GM19239 (cell line): ENCODE data around the gene LRPAP1.
"Not testable (repeated sequence)": the region's sequence is repeated elsewhere in the genome, so short reads cannot be mapped to it uniquely, and the experiment has no call there.

ENCODE experiments used
- DNase-seq: peaks from one replicate; pipeline ENCODE4 v3.0.0; 2011; ENCODE audit warnings: low spot score; ENCODE audit not compliant: insufficient read length
- FAIRE-seq: peaks from 2 replicates; lab custom pipeline; 2011; peaks lifted over from hg19 to GRCh38; lab: Jason Lieb, UNC

The LRPAP1 gene

DNA sequence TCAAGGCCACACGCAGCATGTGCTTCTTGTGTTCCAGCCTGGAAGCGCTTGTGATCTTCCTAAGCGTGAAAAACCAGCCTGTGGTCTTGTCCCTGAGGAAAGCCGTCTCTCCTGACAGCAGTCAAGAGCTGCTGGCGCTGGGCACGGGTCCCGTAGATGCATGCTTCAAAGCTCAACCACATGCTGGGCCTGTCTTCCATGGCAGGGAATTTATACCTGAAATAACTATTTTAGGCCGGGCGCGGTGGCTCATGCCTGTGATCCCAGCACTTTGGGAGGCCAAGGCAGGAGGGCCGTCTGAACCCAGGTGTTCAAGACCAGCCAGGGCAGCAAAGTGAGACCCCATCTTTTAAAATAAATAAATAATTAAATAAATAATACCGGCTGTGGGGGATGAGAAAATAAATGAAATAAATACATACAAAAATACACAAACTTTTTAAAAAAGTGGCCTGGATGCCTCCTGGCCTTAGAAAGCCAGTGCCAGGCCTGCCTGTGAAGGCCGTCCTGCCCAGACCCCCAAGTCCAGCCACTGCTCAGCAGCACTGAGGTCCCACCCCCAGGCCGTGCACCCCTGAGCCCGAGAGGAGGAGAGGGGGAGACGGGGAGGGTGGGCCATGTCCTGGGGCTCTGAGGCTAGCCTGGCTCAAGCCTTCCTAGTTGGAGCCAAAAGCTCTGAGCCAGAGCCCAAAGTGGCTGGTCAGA, 10.4 kb downstream of the LRPAP1 start:
- FAIRE-seq (no peak), DNase-seq (no peak)

GRCh38 chr4:3520796-3521600, 11.2 kb downstream of the LRPAP1 start:
- no peak for FAIRE-seq
- DNase-seq: no peak

GRCh38 chr4:3520276-3520675, 11.9 kb downstream of the LRPAP1 start:
- DNase-seq: no peak
- no peak for FAIRE-seq

GRCh38 chr4:3519468-3520264, 12.6 kb downstream of the LRPAP1 start:
- DNase-seq (no peak), FAIRE-seq (no peak)

- FAIRE-seq: no peak
- no peak for DNase-seq
Observed at GRCh38 chr4:3518941-3519340, 13.3 kb downstream of the LRPAP1 start.

GRCh38 chr4:3518511-3518880, 13.7 kb downstream of the LRPAP1 start:
- no peak for DNase-seq
- no peak for FAIRE-seq

DNA sequence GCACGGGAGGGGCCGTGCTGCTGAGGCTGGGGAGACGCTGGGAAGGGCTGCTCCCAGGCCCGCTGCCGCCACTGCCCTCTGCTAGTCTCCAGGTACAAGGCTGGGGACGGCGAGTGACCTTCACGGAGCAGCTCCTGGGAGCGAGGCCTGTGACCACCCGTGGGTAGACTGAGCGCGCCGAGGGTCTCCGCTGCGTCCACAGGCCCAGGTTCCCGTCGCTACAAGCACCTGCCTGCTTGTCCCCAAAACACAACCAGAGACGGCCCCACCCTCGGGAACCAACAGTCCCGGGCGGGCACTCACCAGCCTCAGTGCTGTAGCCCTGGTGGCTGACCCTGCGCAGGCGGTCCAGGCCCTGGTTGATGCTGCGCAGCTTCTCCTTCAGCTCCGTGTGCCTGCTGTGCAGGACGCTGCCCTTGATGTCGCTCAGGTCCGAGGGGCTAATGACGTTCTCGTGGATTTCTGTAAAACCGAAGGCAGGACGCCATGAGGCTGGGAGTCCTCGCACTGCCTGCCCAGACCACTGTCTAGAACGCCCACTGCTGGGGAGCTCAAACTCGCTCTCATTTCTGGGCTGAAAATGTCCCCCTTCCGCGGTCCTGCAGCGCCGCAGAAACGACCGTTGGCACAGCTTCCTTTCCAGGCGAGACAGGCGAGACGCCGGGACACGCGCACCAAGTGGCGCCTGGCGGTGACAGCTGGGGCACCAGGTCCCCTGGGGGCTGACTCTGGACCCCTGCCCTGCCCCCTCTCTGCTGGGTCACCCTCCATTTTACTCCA, 14.3 kb downstream of the LRPAP1 start:
- DNase-seq: no peak
- no peak for FAIRE-seq

DNA sequence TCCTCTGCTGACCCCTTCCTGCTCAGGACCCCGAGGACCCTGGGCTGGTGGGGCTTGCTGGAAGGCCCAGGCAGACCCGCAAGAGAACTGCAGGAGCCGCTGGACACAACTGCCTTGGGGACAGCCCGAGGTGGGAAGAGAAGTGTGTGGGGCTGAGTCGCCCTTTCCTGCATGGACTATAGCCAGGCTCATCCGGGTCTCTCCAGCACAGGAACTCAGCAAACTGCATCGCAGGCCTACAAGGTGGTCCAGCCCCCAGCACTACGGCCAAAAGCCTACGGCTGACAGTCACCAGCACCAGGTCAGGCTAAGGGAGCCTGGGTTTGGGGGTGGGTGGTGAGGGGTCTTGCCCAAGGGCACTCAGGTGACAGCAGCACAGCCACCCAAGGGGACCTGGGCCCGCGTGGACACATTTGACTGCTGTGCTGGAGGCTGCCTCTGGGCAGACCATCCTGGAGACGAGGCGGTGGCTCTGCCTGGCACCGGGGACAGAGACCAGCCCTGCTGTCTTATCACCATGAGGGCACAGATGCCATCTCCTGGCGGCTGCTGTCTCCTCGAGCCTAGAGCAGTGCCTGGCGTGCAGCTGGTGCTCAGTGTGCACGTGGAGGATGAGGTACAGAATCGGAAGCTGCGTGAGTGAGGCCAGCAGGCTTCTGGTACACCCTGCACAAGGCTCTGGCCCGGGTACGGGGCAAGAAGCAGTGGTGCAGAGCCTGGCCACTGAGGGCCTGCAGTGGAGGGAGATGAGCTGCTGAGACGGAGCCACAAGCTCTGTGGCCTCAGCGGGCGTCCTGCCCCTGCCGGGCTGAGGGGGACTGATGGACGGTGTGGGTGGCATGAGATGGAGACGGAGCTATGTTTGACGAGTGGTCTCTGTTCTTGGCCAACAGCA, 15.1 kb downstream of the LRPAP1 start:
- no peak for DNase-seq
- FAIRE-seq: no peak

- DNase-seq: no peak
- no peak for FAIRE-seq
Observed at GRCh38 chr4:3516061-3516835, 16.0 kb downstream of the LRPAP1 start.

DNA sequence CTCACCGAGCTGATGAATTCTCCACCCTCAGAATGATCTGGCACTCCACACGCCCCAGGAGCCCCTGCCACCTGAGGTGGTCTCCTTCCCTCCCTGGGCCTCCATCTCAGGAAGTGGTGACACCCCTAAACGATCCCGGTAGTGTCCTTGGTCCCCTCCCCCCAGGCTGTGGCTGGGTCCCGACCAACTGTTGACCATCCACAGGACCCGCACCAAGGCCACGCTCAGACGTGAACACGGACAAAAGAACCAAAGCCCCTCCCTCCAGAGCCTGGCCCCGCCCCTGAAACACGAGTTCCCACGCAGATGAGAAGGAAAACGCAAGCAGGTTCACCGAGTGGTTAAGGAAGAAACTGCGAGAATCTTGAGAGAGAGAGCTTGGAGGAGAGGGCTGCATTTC, 16.6 kb downstream of the LRPAP1 start:
- DNase-seq (no peak), FAIRE-seq (no peak)

GRCh38 chr4:3514806-3515501, 17.3 kb downstream of the LRPAP1 start:
- DNase-seq (no peak), FAIRE-seq (no peak)

DNA sequence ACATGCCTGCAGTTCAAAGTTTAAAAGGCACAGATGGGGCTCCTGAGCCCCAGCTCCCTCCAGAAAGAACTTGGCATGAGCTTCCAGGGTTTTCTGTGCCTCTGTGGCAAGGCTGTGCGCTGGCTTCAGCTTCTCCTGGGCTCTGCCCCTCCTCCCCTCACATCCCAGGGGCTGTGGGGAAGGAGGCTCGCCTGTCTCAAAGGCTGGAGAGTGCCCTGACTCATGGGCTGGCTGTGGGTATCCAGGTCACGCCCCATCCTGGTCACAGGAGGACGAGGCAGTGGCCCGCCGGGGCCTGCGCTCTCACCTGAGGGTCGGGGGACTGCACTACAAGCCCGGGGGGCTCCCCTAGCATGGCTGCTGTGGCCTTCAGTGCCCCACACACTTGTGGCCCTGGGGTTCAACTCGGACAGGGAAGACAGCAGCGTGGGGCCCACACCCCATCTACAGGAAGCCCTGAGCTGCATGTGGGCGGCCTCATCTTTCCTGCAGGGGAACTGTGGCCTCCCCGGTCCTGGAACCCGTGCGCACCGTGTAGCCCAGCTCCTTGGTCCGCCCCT, 17.9 kb downstream of the LRPAP1 start:
- no peak for DNase-seq
- FAIRE-seq: no peak

DNA sequence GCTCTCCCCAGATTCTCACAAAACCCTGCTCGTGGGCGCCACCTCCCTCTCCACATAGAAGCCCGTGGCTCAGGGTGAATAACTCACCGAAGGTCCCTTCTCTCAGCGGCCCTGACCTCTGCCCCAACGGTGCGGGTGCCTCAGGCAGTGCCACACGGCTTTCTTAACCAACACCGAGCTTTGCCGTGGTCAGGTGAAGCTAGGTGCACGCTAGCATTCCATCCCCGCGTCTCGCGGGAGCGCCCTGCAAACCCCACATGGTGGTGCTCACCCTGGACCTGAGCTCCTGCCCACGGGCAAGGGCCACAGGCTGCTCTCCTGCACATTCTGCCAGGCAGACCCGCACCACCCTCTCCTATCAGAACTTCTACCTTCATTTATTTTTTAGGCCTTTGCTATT, 18.4 kb downstream of the LRPAP1 start:
- no peak for FAIRE-seq
- no peak for DNase-seq

- FAIRE-seq: no peak
- DNase-seq: no peak
Observed at GRCh38 chr4:3512719-3513118, 19.5 kb downstream of the LRPAP1 start.

- DNase-seq: no peak
- no peak for FAIRE-seq
Observed at GRCh38 chr4:3512279-3512678, 19.9 kb downstream of the LRPAP1 start.

DNA sequence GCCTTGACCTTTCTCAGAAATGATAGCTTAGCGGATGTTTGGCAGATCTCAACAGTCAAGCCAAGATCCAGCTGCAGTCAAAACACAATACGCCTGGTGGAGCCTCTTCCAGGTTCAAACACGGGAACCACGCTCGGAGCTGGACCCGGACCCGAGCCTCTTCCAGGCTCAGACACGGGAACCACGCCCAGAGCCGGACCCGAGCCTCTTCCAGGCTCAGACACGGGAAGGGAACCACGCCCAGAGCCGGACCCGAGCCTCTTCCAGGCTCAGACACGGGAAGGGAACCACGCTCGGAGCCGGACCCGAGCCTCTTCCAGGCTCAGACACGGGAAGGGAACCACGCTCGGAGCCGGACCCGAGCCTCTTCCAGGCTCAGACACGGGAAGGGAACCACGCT, 20.6 kb downstream of the LRPAP1 start:
- not testable (repeated sequence) for DNase-seq, FAIRE-seq

DNA sequence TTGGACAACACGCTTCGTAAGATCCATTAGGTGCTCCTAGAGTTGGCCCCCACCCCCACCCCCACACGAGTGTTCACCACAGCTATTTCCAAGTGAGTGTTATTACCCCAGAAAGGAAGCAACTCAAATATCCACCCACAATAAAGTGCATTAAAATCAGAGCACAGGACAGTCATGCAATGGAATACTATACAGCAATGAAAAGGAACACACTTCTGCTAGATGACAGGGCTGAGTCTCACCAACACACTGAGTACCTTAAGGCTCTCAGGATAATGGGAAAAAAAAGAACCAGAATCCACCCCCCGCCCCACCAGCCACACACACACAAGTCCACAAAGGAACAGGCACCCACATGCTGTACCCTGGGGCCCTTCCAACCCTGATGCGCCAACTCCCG, 21.0 kb downstream of the LRPAP1 start:
- DNase-seq (no peak), FAIRE-seq (no peak)

- DNase-seq (no peak), FAIRE-seq (no peak)
Observed at GRCh38 chr4:3510481-3510880, 21.7 kb downstream of the LRPAP1 start.
